GM18526 (cell line): ENCODE measurements around the gene DPH2.

ENCODE experiments used
- POLR2A ChIP-seq: IDR thresholded peaks from 3 replicates; pipeline ENCODE4 v1.6.1; 2011; ENCODE audit not compliant: insufficient read length; ENCODE audit errors: extremely low read depth

The DPH2 gene

DNA sequence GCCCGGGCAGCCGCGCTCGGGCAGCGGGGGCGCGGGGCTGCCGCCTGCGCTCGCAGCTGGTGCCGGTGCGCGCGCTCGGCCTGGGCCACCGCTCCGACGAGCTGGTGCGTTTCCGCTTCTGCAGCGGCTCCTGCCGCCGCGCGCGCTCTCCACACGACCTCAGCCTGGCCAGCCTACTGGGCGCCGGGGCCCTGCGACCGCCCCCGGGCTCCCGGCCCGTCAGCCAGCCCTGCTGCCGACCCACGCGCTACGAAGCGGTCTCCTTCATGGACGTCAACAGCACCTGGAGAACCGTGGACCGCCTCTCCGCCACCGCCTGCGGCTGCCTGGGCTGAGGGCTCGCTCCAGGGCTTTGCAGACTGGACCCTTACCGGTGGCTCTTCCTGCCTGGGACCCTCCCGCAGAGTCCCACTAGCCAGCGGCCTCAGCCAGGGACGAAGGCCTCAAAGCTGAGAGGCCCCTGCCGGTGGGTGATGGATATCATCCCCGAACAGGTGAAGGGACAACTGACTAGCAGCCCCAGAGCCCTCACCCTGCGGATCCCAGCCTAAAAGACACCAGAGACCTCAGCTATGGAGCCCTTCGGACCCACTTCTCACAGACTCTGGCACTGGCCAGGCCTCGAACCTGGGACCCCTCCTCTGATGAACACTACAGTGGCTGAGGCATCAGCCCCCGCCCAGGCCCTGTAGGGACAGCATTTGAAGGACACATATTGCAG is 33.2 kb upstream of the DPH2 start:
- no peak for TF ChIP-seq POLR2A

DNA sequence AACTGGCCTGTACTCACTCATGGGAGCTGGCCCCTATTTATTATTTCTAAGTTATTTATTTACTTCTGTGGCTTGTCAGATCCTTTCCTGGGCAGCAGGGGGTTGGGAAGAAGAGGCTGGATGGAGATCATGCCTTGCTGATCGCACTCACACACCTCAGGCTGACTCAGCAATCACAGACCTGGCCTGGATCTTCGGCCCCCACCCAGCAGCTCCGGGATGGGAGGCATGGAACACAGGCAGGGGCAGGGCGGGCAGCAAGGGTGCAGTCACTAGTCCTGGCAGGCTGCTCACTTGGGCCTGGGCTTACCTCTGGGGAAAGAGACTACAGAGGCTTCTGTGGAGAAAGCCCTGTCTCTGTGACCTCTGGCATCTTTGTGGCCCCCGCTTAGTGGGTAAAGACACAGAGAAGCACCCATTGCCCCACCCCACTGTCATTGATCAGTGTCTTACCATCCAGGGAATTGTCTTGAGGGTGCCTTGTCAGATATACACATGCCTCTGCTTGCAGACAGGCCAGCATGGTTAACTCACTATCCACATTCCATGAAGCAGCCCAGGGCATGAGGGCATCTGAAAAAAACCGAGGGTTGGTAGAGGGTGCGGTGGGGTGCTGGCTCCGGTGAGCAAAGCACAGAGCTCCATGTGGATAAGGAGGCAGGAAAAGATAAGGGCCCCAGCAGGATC is 32.5 kb upstream of the DPH2 start:
- no peak for TF ChIP-seq POLR2A

DNA sequence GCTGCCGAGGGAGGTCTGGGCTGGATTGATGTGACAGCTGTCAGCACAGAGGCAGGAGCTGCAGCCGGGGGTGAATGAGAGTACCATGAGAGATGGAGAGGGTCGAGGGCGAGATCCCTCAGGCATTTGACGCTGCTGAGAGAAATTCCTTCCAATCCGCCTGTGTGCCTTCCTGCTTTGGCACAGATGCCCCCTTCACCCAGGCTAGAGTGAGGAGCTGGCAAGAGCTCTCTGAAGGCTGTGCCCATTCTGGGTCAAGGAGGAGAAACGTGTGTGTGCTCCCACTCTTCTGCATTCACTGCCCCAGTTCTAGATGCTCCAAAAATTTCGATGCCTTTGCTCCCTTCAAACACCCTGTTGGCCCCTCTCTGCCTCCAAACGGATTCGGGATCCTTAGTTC is 31.4 kb upstream of the DPH2 start:
- TF ChIP-seq POLR2A: no peak

DNA sequence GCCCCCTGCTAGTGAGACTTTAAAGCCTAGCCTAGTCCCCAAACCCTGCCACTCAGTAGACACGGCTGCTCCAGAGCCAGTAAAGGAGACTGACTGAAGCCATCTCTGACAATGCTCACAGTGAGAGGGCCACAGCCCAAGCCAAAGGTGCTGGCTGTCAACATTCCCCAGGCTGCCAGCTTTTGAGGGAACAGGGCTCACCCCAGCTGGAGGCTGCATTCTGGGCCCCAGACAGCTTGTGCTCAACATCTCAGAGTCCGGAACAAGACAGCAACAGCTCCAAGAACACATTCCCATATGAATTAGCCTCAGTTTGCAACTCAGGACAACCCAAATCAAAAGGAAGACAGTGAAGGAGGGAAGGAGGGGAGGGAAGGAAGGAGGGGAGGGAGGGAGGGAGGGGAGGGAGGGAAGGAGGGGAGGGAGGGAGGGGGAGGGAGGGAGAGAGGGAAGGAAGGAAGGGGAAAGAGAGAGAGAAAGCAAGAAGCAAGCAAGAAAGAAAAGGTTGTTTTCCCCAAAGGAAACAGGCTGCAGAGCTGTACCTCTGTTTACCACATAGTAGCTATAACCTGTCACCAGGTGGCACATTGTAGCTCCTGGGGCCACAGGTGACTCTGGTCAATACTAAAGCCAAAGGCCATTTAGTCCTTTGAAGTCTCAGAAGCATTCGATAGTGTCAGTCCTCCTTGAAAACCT is 30.8 kb upstream of the DPH2 start:
- no peak for TF ChIP-seq POLR2A

DNA sequence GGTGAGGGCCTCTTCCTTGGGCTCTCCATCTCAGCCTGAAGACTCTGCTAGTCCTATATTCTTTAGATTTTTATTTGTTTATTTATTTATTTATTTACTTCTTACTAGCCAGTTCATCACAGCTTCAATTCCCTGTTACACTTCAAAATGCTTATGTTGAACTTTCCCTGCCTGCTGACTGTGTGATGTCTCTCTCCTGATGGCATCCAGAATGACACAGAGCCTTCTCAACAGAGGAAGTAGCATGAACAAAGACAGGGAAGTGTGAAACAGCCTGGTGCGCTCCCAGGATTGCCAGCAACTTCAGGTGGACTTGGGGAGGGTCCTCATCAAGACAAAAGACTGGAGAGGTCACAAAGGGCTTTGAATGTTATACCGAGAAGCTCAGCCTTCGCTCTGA is 27.4 kb upstream of the DPH2 start:
- no peak for TF ChIP-seq POLR2A

DNA sequence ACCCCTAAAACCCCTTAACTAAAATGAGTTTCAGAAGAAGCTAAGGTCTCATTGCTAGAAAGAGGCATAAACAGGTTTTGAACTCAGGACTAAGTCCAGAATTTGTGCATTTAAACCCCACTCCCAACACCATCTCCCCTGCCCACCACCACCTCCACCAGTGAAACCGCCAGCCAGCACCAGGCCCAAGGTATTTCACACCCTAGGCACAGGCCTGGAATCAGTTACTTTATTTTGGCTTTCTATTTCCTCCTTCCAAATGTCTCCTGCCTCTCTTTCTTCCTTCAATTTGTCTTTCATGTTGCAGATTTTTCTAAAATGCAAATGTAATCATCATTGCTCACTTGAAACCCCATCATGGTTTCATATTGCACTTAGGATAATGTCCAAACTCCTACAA is 24.9 kb upstream of the DPH2 start:
- no peak for TF ChIP-seq POLR2A

DNA sequence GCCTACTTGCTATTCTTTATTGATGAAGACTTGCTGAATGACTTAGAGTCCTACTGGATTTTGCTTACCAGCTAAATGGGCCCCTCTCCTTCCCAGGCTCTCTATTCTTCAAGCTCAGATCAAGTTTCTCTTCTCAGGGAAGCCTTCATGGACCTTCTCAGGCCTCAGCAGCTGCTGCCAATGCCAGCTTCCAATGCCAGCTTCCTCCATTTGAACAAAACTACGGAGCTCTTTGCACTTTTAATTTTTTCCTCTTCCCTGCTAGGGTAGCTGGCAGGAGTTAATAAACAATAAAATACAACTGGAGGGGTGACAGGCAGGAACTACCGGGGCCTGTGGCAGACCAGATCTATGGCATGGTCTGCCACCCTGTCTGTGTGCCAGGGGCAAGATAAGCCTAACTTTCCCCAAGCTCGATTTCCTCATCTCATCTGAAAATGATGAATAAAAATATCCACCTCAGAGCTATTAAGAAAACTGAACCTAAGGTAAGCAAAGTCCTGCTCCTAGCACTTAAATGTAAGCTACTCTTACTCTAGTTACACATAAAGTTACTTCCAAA is 24.1 kb upstream of the DPH2 start:
- no peak for TF ChIP-seq POLR2A

DNA sequence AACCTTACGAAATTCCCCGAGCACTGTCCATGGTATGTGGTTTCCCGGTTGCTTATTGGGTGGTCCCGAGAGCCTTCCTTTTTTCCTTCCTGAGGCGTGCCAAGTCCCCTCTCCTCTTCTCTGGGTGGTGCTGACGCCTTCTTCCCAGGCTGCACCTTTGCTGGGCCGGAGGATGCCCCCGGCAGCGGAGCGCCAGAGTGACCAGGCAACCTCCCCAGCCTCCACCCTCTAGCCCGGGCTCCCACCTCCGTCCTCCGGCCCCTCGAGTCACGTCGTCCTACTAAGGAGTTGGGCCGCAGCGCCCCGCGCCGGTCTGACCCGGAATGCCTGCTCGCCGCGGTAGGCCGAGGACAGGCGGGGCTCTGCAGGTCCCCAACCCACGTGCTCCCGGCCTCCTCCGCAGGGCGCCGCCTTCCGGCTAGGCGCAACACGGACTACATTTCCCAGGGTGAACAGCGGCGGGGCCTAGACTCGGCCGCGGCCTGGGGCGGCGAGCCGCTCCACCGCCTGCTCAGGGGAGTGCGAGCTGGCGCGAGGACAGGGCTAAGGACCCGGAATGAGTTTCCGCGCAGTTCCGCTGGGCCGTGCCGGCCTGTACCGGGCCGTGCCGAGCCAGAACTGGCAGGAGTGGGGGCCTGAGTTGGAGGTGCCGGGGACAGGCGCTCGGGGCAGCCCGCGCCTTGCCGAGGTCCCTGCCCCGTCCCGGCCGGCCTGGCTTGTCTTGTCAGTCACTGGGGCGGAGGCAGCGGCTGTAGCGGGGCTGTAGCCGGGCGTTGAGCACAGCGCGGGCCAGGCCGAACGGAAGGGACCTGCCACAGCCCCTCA is 23.4 kb upstream of the DPH2 start, which contains the start of gene IPO13:
IPO13 (plus strand) TSS at position 715 of the 825 bp plus-strand sequence. CDS start 651 bp downstream, outside the sequence.
- peak; percentile 92 for TF ChIP-seq POLR2A

DNA sequence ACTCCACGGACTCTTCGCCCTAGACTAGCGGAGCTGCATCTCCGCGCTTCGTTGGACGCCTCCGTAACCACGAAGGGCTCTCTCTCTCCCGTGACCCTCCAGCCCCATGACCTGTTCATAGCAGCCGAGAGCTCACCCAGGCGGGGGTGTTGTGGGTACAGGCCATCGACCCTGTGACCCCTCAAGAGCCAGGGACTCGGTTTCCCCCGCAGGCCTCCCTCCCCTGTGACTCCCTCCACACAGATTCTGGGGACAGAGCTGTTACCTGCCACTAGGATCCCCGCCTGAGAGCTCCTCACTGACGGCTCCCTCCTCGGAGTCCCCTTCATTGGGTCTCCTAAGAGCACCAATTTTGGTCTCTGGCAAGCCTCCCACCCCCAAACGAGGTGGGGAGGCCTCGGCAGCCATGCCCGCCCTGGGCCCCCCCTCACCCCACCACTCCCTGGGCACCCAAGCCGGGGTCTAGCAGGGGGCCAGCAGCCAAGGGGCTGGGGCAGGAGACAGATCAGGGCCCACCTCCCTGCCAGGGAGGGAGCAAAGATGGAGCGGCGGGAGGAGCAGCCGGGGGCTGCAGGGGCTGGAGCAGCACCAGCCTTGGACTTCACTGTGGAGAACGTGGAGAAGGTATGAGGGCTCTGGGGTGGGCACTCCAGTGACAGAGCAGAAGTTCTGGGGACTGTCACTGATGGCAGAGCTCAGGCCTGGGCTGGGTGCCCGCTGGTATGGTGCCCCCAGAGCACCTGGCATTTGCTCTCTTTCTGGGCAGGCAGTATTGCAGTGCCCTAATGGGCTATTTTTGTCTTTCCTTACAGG is 22.5 kb upstream of the DPH2 start:
- no peak for TF ChIP-seq POLR2A

DNA sequence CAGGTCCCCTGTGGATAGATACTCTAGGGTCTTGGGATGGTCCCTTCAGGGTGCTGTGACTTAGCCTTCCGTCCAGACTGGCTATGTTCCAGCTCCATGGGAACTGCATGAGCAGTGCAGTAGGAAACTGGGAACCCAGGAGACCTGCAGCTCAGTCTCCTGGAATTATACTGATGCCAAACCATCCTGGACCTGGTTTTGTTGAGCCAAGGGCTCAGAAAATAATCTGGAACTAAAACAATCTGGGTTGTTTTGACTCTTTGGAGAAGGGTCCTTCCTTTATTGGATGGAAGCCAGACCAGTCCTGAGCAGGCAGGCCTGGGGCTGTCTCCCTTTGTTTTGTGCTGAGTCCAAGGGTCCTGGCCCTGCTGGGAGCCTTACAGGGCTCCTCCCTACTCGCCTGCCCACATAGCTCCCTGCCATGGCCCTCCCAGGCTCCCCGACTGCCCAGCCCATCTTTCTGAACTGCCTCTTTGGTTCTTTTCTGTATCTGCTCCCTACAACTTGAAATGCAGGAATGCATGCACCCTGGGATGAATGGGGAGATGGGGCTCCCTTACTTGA is 21.9 kb upstream of the DPH2 start:
- no peak for TF ChIP-seq POLR2A

DNA sequence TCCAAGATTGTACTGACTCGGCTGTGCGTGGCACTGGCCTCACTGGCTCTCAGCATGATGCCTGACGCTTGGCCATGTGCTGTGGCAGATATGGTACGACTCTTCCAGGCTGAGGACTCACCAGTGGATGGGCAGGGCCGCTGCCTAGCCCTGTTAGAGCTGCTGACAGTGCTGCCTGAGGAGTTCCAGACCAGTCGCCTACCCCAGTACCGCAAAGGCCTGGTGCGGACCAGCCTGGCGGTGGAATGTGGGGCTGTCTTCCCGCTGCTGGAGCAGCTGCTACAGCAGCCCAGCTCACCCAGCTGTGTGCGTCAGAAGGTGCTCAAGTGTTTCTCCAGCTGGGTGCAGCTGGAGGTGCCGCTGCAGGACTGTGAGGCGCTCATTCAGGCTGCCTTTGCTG is 20.1 kb upstream of the DPH2 start:
- TF ChIP-seq POLR2A: no peak

DNA sequence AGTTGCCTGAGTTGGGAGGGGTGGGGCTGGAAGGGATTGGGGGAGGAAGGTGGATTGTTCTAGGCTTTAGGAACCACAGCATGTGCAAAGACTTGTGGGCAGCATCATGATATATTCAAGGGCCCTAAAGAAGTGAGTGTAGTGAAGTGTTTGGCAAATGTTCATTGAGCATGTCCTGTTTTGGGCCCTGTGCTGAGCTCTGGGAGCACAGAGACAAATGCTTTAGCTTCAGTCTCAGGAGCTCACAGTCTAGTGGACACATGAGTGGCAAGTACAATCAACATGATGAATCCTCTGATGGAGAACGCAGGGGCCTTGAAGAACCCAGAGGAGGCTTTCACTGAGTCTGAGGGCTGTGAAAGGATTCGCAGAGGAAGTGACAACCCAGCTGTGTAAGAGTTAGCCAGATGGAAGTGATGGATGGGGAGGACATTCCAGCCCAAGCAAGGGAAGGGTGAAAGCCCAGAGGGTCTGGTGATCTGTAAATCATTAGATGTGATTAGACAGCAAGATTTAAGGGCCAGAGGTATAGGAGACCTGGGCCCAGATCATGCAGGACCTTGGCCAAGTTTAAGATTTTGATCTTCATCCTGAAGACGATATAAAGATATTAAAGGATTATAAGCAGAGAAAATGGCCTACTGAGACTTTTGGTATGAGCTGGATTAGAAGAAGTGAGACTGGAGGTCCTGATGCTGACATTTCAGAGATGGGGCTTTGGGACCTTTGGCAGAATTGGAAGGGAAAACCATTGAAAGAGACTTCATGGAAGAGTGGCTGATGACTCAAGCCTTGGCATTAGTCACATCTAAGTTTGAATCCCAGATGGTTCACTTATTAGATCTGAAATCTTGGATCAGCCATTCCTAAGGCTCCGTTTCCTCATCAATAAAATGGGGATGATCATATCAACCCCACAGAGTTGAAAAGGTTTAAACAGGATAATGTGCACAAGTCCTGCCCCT is 18.5 kb upstream of the DPH2 start:
- TF ChIP-seq POLR2A: no peak
